IPS DF 4.7 (cell line): ENCODE measurements around the gene ANK2.
"Not testable (repeated sequence)": the region's sequence is repeated elsewhere in the genome, so short reads cannot be mapped to it uniquely, and the experiment has no call there.

Source experiments
- DNase-seq: peaks from one replicate; pipeline ENCODE4 v3.0.0-alpha.2; 2013; ENCODE audit warnings: low spot score; ENCODE audit errors: extremely low read depth

Gene ANK2

GRCh38 chr4:113189546-113189945 is 140.1 kb downstream of the ANK2 start:
- no peak for DNase-seq

GRCh38 chr4:113209153-113209552 is 159.7 kb downstream of the ANK2 start:
- DNase-seq = no peak

GRCh38 chr4:113209652-113210320 is 160.3 kb downstream of the ANK2 start:
- DNase-seq = no peak

- no peak for DNase-seq
Observed at GRCh38 chr4:113212613-113213012, 163.2 kb downstream of the ANK2 start.

- DNase-seq = no peak
Observed at GRCh38 chr4:113221990-113222389, 172.5 kb downstream of the ANK2 start.

- DNase-seq = no peak
Observed at GRCh38 chr4:113222471-113222870, 173.0 kb downstream of the ANK2 start.

- no peak for DNase-seq
Observed at GRCh38 chr4:113223001-113223400, 173.5 kb downstream of the ANK2 start.

GRCh38 chr4:113232194-113232593 is 182.7 kb downstream of the ANK2 start:
- DNase-seq = no peak

- DNase-seq = no peak
Observed at GRCh38 chr4:113236916-113237315, 187.5 kb downstream of the ANK2 start.

- no peak for DNase-seq
Observed at GRCh38 chr4:113243312-113243711, 193.9 kb downstream of the ANK2 start.

GRCh38 chr4:113244747-113245146 is 195.3 kb downstream of the ANK2 start:
- not testable (repeated sequence) for DNase-seq

GRCh38 chr4:113248320-113248719 is 198.9 kb downstream of the ANK2 start:
- no peak for DNase-seq

- no peak for DNase-seq
Observed at GRCh38 chr4:113255628-113256027, 206.2 kb downstream of the ANK2 start.

- no peak for DNase-seq
Observed at GRCh38 chr4:113256946-113257345, 207.5 kb downstream of the ANK2 start.

- no peak for DNase-seq
Observed at GRCh38 chr4:113260688-113261087, 211.2 kb downstream of the ANK2 start.

GRCh38 chr4:113263274-113263673 is 213.8 kb downstream of the ANK2 start:
- DNase-seq = no peak

- DNase-seq = no peak
Observed at GRCh38 chr4:113270520-113271319, 221.3 kb downstream of the ANK2 start.

GRCh38 chr4:113272523-113272922 is 223.1 kb downstream of the ANK2 start:
- DNase-seq = no peak

GRCh38 chr4:113273721-113274220 is 224.3 kb downstream of the ANK2 start:
- DNase-seq = no peak

GRCh38 chr4:113276464-113277170 is 227.2 kb downstream of the ANK2 start:
- DNase-seq = no peak

GRCh38 chr4:113278324-113278934 is 229.0 kb downstream of the ANK2 start:
- no peak for DNase-seq

- DNase-seq = no peak
Observed at GRCh38 chr4:113285501-113285900, 236.0 kb downstream of the ANK2 start.
